NCI-H2227 (cell line): ENCODE measurements around the gene MAP4K4.

Experiments
- DNase-seq: peaks from one replicate; lab custom pipeline; 2025; ENCODE audit not compliant: unreplicated experiment; lab: John Stamatoyannopoulos, UW

MAP4K4 gene

DNA sequence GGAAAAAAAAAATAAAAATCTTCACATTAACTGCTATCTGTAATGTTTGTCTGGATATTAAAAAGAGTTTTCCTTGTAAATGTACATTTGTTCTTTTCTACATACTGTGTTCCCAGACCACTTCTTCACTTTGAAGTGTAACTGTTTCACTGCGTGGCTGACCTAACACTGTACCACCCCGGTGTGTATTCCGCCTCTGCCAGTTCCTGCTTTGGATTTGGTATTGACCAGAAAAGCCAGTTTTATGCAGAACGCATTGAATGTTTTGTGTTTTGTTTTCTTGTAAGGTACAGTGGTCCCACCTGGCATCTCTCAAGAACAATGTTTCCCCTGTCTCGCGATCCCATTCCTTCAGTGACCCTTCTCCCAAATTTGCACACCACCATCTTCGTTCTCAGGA lies 166.0 kb downstream of the MAP4K4 start:
- no peak for DNase-seq

GRCh38 chr2:101864426-101864825 lies 166.9 kb downstream of the MAP4K4 start:
- no peak for DNase-seq

GRCh38 chr2:101868525-101868924 lies 171.0 kb downstream of the MAP4K4 start:
- DNase-seq = no peak

DNA sequence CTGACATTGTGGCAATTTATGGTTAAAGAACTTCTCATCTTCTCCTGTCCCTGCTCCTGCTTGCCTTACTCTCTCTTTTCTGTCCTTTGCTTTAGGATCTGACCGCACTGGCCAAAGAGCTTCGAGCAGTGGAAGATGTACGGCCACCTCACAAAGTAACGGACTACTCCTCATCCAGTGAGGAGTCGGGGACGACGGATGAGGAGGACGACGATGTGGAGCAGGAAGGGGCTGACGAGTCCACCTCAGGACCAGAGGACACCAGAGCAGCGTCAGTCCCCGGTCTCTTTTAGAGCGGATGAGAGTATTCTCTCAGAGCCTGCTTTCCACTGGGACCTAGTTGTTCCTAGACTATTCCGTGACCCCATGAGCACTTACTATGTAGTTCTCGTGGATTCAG lies 172.0 kb downstream of the MAP4K4 start:
- DNase-seq = no peak

DNA sequence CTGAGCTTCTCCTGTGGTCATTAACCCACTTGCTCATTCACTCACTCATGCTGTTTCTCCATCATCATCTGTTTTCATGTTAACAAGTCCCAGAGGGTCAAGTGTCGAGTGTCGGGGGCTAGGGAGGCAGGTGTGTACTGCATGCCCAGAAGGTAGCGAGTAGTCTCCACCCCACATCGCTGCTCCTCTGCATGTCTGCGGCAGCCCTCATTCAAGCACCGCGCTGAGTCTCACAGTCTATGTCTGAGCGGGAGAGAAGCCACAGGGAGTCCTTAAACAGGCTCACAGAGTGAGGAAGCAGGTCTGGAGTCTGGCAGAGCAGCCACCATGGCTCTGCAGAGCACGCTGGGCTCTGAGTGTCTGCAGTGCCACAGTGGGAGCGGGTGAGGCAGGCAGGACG lies 172.9 kb downstream of the MAP4K4 start:
- DNase-seq = no peak

- DNase-seq = no peak
These were observed 174.0 kb downstream of the MAP4K4 start for GRCh38 chr2:101871480-101871879.

DNA sequence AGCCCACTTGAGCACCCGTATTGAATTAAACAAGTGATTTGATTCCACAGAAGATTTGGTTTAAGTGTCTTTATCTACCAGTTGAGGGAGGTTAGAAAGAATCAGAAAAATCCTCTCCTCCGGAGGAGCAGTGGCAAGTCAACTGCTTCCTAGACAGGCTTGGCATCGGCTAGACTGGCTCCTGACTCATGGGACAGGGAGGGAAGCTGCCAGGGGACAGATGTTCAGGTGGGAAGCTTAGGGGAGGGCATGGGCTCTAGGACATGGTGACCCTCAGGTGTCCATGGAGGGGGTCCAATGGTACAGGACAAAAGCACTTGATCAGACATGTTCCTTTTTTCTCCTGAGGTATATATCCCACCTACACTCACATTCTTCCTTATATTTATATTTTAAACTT lies 175.0 kb downstream of the MAP4K4 start:
- no peak for DNase-seq

DNA sequence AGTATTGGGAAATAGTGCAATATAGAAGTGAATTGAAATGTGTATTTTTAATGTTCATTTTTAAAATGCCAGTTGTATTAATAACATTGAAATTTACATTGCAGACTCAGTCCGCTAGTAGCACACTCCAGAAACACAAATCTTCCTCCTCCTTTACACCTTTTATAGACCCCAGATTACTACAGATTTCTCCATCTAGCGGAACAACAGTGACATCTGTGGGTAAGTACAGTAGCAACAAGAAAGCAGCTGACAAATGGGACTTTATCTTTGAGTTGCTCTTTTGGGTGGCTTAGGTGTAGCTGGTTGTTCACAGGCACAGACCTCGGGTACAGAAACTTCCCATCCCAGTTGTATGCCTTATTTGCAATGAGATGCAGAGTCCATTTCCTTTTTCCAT lies 176.0 kb downstream of the MAP4K4 start:
- DNase-seq = peak; percentile 4

DNA sequence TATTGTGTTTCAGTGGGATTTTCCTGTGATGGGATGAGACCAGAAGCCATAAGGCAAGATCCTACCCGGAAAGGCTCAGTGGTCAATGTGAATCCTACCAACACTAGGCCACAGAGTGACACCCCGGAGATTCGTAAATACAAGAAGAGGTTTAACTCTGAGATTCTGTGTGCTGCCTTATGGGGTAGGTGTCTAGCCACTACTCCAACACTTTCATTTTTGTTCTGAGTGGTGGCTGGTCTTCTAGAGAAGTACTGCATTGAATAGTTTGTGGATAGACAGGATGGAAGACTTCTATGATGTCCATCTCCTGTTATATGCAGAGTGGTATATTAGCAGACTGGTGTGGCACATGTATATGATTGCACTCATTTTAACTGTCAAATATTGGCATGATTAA lies 176.6 kb downstream of the MAP4K4 start:
- no peak for DNase-seq

DNA sequence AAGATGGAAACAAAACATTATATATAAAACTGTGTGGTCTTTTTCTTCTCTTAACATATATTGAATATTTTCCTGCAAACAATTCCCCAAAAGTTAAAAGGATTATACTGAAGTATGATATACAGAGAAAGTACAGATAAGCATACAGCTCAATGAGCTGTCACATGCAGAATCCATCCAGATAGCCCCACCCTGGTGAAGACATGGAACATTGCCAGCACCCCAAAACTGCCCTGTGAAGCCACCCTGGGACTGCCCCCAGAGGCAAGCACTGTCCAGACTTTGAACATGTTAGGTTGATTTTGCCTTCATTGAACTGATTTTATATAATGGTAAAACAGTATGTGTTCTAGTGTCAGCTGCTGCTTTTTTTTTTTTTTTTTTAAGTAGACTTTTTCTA lies 182.0 kb downstream of the MAP4K4 start:
- no peak for DNase-seq

GRCh38 chr2:101881131-101881530 lies 183.6 kb downstream of the MAP4K4 start:
- no peak for DNase-seq

DNA sequence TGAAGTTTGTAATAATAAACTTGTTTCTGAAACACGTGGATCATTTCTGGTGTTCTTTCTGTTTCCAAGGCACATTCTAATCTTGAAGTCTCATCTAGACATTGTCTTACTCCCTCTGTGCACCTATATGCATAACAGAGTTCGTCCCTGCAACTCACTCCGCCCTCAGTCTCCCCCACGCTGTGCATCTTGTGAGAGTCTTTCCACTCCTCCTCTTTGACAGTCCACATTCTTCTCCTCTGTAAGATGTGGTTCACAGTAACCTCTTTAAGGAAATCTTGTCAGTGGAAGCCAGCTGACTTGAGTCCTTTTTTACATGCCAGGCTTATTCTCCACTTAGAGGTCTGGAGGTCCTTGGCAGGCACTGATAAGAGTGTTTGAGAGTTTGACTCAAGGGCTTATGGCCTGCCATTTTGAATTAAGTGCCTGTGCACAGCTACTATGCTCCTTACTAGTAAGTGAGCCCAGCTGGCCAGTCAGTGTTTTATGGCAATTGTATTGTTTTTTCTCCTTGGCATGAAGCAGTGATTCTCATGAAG lies 185.3 kb downstream of the MAP4K4 start:
- DNase-seq = no peak

GRCh38 chr2:101883860-101884259 lies 186.4 kb downstream of the MAP4K4 start:
- peak; percentile 11 for DNase-seq

DNA sequence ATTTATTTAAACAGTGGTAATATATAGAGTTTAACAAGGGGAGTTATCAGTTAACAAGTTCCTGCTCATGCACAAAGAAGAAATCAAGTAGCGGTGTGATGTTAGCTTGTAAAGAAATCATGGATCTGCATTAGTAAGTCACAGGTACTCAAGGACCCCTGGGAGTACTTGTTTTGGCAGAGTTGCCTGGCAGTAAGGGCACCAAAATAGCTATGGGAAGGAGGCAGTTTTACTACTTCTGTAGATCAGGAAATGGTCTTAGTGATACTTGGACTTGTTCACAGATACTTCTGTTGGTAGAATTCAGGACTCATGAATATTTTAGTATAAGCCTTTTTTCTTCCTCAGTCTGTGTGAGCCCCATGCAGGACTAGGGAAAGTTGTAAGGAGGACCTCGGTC lies 186.9 kb downstream of the MAP4K4 start:
- DNase-seq = no peak

- DNase-seq = no peak
These were observed 189.8 kb downstream of the MAP4K4 start for GRCh38 chr2:101887328-101887727.

GRCh38 chr2:101889460-101890098 lies 192.1 kb downstream of the MAP4K4 start:
- no peak for DNase-seq

GRCh38 chr2:101892377-101892776 lies 194.9 kb downstream of the MAP4K4 start:
- no peak for DNase-seq

- DNase-seq = no peak
These were observed 196.3 kb downstream of the MAP4K4 start for GRCh38 chr2:101893681-101894381.

DNA sequence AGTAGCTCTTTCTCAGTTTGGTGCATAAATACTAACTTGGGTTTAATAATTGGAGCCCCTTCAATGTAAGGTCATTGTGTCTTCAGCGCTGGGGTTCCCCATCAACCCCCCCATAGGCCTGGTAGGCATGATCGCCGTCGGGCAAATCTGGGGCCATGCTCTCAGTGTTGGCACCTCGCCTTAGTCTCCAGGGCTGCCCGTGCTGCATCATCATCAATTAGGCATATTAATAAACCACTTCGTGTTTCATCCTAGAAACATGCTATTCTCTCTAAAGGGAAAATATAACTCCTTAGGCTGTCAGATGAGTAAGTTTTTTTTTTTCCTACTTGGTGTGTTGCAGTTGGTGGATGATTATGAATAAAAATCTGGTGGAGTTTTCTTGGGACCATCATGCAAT lies 197.5 kb downstream of the MAP4K4 start:
- no peak for DNase-seq

DNA sequence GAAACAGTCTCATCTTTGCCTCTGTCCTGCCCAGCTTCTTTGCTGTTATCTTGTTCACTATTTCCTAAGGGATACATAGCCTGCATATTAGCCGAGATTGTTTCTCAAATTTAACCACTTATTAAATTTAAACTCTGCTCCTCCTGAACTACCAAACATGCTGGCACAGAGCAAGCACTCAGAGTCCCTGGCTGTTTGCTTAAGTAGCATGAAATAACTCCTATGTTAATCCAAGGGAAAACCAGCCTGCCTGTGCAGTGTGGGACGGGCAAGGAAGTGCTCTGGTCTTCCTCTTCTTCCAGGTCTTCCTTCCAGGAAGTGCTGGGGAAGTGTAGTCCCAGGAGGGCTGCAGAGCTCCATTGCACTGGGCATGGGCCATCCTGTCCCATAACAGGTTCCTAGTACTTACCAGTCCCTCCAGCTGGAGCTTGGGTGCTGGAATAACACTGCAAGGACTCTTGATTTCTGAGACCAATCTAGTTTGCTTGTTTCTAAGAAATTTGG lies 198.4 kb downstream of the MAP4K4 start:
- DNase-seq = no peak

DNA sequence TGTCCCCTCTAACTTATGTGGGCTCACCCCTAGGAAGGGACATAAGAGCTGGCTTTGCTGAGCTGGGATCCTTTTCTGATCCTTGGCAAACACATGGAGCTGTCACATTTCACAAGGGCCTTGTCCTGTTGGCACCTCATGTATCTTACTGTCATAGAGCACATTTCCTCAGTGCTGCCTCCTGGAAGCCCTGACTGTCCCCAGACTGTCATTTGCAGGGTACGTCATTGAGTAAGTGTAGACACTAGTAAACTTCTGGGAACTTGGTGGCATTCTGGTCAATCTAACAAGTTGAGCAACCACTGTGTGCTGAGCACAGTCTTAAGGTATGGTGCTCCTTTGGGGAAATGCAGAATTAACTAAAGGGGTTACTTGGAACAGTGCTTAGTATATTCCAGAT lies 199.8 kb downstream of the MAP4K4 start:
- DNase-seq = no peak

DNA sequence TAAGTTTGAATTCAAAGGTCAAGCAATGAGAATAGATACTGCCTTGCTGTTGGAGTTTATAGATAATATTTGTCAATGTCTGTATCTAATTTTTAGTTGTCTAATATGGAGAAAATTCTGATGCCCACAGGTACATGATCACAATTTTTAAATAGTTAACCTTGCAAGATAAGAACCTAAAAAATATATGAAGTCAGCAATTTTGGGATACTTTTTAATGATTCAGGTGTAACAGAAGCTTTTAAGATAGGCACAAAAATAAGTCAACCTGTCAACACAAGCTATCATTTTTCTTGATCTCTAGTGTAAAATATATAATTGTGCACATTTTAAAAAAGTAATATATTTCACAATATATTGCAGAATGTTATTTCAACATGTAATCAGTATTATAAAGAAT lies 201.8 kb downstream of the MAP4K4 start:
- no peak for DNase-seq
